ENCODE data around the gene NFATC1.

- no peak for TF ChIP-seq CTCF (IDR thresholded peaks at IDR 0.05 in 4 of 5, conservative IDR thresholded peaks at IDR 0.05 in 1 of 5)
- TF ChIP-seq POLR2A (IDR thresholded peaks at IDR 0.05): no peak
These were observed 47.7 kb upstream of the NFATC1 start for GRCh38 chr18:79348066-79348465.
